SU-DHL-6 (cell line): ENCODE measurements around the gene SPRED2.

Source experiments
- EZH2phosphoT487 ChIP-seq: fragments of 200-600 bp; sonication (generic), shearing (Covaris generic); conservative IDR thresholded peaks from 2 replicates; pipeline ENCODE4 v1.6.1; 2018; ENCODE audit warnings: mild to moderate bottlenecking, antibody characterized with exemption, low read length, moderate library complexity, mixed read lengths
- TF ChIP-seq, protein P1 (sequence below): fragments of 200-600 bp; sonication (generic); IDR thresholded peaks from one replicate; pipeline ENCODE4 v1.5.1; 2017; ENCODE audit warnings: antibody characterized with exemption, mild to moderate bottlenecking, low read length, moderate library complexity; ENCODE audit not compliant: insufficient read depth, poor library complexity, severe bottlenecking

DNA sequence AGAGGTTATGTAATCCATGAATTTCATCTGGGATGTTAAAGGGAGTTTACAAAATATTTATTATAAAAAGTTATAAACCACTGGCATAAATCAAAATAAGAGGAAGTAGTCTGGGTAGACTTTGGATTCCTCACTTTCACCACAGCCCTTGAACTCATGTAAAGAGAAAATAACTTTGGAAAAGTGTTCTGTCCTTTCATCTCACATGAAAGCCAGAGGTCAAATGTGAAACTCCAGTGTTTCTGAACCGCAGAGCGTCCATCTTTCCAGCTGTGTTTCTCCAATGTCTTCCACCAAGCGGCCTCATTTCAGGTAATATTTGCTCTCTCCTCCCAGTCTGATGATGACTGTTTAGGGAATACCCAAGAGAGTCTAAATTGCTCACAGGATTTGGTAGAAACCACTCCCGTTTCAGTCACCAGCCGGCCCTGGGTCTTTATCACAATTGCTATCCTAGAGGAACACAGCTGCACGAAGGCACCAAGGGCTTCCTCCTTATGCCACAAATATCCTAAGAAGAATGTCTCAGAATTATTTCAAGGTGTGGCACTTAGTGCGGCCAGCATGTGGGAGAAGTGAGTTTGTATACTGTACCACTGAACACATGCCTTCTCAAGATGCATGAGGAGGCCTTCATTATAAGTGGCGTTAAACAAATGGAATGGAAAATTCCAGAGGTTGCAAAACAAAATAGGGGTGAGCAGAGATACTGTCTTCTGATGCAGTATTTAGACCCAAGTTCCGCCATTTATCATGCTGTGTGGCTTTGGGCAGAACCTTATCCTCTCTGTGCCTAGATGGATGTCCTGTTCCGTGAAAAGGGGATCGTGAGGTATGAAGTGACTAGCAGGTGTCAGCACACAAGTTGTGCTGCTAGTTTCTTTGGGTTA lies 140.9 kb downstream of the SPRED2 start:
- TF ChIP-seq, protein P1, sequence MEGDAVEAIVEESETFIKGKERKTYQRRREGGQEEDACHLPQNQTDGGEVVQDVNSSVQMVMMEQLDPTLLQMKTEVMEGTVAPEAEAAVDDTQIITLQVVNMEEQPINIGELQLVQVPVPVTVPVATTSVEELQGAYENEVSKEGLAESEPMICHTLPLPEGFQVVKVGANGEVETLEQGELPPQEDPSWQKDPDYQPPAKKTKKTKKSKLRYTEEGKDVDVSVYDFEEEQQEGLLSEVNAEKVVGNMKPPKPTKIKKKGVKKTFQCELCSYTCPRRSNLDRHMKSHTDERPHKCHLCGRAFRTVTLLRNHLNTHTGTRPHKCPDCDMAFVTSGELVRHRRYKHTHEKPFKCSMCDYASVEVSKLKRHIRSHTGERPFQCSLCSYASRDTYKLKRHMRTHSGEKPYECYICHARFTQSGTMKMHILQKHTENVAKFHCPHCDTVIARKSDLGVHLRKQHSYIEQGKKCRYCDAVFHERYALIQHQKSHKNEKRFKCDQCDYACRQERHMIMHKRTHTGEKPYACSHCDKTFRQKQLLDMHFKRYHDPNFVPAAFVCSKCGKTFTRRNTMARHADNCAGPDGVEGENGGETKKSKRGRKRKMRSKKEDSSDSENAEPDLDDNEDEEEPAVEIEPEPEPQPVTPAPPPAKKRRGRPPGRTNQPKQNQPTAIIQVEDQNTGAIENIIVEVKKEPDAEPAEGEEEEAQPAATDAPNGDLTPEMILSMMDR: no peak
- TF ChIP-seq EZH2phosphoT487: no peak
